SU-DHL-6 (cell line): ENCODE measurements around the gene FRMPD4.

Experiments
- CTCF ChIP-seq: fragments of 200-600 bp; sonication (generic); IDR thresholded peaks from one replicate; pipeline ENCODE4 v1.5.1; 2017; ENCODE audit warnings: antibody characterized with exemption, mild to moderate bottlenecking, low read length, moderate library complexity; ENCODE audit not compliant: insufficient read depth, poor library complexity, severe bottlenecking
- EZH2phosphoT487 ChIP-seq: fragments of 200-600 bp; sonication (generic), shearing (Covaris generic); conservative IDR thresholded peaks from 2 replicates; pipeline ENCODE4 v1.6.1; 2018; ENCODE audit warnings: mild to moderate bottlenecking, antibody characterized with exemption, low read length, moderate library complexity, mixed read lengths

- TF ChIP-seq CTCF, result no peak
- no peak for TF ChIP-seq EZH2phosphoT487
These were observed 272.2 kb downstream of the FRMPD4 start for GRCh38 chrX:12410523-12410922.
